OCI-M1 (cell line): Measurements from ENCODE around the gene LRRFIP2.
A peak's percentile ranks its signal among the peaks of the same experiment; 100 is the strongest.

Experiments used
- DNase-seq: peaks from one replicate; lab custom pipeline; 2025; lab: John Stamatoyannopoulos, UW

LRRFIP2 gene

GRCh38 chr3:37114251-37115145 is 59.9 kb downstream of the LRRFIP2 start:
- no peak for DNase-seq

- DNase-seq = no peak
Observed at GRCh38 chr3:37112987-37113386, 61.4 kb downstream of the LRRFIP2 start.

GRCh38 chr3:37111199-37111598 is 63.2 kb downstream of the LRRFIP2 start:
- no peak for DNase-seq

- no peak for DNase-seq
Observed at GRCh38 chr3:37107846-37108245, 66.5 kb downstream of the LRRFIP2 start.

GRCh38 chr3:37103103-37103808 is 71.1 kb downstream of the LRRFIP2 start:
- no peak for DNase-seq

- DNase-seq = no peak
Observed at GRCh38 chr3:37100411-37100810, 74.0 kb downstream of the LRRFIP2 start.

- DNase-seq = no peak
Observed at GRCh38 chr3:37099469-37099868, 74.9 kb downstream of the LRRFIP2 start.

GRCh38 chr3:37098884-37099283 is 75.5 kb downstream of the LRRFIP2 start:
- DNase-seq = no peak

- DNase-seq = no peak
Observed at GRCh38 chr3:37097776-37098175, 76.6 kb downstream of the LRRFIP2 start.

GRCh38 chr3:37096975-37097374 is 77.4 kb downstream of the LRRFIP2 start:
- DNase-seq = no peak

- no peak for DNase-seq
Observed at GRCh38 chr3:37096288-37096687, 78.1 kb downstream of the LRRFIP2 start.

GRCh38 chr3:37094636-37095035 is 79.7 kb downstream of the LRRFIP2 start:
- DNase-seq = no peak

GRCh38 chr3:37093481-37093880 is 80.9 kb downstream of the LRRFIP2 start:
- DNase-seq = no peak

- DNase-seq = no peak
Observed at GRCh38 chr3:37092484-37092883, 81.9 kb downstream of the LRRFIP2 start.

GRCh38 chr3:37087870-37088269 is 86.5 kb downstream of the LRRFIP2 start:
- DNase-seq = no peak

- DNase-seq = no peak
Observed at GRCh38 chr3:37086918-37087317, 87.5 kb downstream of the LRRFIP2 start.

GRCh38 chr3:37082317-37082716 is 92.1 kb downstream of the LRRFIP2 start:
- DNase-seq = no peak

GRCh38 chr3:37075955-37076354 is 98.4 kb downstream of the LRRFIP2 start:
- DNase-seq = no peak

- no peak for DNase-seq
Observed at GRCh38 chr3:37074178-37074577, 100.2 kb downstream of the LRRFIP2 start.

GRCh38 chr3:37072892-37073291 is 101.5 kb downstream of the LRRFIP2 start:
- DNase-seq = peak; percentile 86

- DNase-seq = no peak
Observed at GRCh38 chr3:37071921-37072320, 102.5 kb downstream of the LRRFIP2 start.

GRCh38 chr3:37068031-37068430 is 106.4 kb downstream of the LRRFIP2 start:
- DNase-seq = no peak

- no peak for DNase-seq
Observed at GRCh38 chr3:37067577-37067976, 106.8 kb downstream of the LRRFIP2 start.
